GM21786 (cell line): Measurements from ENCODE around the gene CYP26B1.

ENCODE experiments used
- ATAC-seq: cut with Tn5 transposase; IDR thresholded peaks from one replicate; pipeline ENCODE4 v1.9.1; 2021; ENCODE audit not compliant: unreplicated experiment

Gene CYP26B1, protein sequence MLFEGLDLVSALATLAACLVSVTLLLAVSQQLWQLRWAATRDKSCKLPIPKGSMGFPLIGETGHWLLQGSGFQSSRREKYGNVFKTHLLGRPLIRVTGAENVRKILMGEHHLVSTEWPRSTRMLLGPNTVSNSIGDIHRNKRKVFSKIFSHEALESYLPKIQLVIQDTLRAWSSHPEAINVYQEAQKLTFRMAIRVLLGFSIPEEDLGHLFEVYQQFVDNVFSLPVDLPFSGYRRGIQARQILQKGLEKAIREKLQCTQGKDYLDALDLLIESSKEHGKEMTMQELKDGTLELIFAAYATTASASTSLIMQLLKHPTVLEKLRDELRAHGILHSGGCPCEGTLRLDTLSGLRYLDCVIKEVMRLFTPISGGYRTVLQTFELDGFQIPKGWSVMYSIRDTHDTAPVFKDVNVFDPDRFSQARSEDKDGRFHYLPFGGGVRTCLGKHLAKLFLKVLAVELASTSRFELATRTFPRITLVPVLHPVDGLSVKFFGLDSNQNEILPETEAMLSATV

GRCh38 chr2:72147303-72147971, at the start of gene CYP26B1:
CYP26B1 (minus strand) TSS chr2:72147862; CDS start chr2:72147834, 28 bp downstream.
- ATAC-seq, result no peak

GRCh38 chr2:72193723-72194122, 46.1 kb upstream of the CYP26B1 start:
- ATAC-seq, result no peak

DNA sequence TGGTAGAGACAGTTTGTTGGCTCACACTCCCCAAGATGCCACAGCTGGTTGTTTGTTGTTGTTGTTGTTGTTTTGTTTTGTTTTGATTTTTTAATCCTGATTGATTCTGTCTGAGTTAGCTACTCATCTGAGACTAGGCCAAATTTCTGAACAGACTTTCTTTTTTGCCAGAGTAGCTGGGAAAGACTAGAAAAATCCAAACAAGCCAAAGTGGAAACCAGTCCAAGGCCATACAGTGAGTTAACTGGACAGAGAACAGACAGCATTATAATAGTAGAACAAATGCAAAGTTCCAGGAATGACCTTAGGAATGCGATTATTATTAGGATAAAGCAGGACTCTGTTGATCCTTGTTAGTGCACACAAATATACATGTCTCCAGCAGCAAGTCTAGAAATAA, 43.8 kb upstream of the CYP26B1 start:
- ATAC-seq, result no peak

GRCh38 chr2:72185206-72185605, 37.5 kb upstream of the CYP26B1 start:
- ATAC-seq, result no peak

GRCh38 chr2:72183466-72183865, 35.8 kb upstream of the CYP26B1 start:
- no peak for ATAC-seq

GRCh38 chr2:72183016-72183415, 35.4 kb upstream of the CYP26B1 start:
- no peak for ATAC-seq

DNA sequence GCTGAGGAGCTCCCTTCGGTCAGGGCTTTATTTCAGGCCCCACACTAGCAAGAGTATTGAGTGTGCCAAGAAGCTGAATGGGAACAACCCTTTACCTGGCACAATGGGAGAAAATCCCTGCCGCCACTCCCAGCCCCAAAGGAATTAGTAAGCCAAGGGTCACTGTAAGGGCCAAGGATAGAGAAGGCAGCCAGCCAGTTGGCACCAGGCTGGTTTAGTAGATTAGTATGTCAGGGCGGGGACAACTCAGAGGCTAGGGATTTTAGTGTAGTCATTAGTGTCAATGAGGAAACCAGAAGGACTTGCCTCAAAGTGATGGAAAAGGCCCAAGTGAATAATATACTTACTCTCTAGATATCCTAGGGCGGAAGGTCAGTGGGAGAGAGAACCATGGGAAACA, 34.9 kb upstream of the CYP26B1 start:
- ATAC-seq, result no peak

GRCh38 chr2:72181616-72182015, 34.0 kb upstream of the CYP26B1 start:
- no peak for ATAC-seq

DNA sequence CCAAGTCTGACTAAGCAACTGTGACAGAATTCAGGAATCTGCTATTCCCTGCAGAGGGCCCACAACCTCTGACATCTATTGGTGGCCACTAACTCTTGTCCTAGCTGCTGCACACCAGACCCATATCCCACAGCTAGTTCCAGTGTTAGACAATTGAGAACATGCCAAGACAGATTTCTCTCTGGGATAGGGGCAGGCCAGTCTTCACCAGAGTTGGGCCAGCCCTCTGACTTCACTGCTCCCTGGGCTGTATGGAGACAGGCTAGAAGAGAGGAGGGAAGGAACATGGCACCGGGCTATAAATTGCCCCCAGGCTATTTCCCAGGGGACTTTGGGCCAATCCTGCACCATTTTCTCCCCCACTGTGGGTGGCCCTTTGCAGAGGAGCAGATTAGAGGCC, 32.7 kb upstream of the CYP26B1 start:
- no peak for ATAC-seq

DNA sequence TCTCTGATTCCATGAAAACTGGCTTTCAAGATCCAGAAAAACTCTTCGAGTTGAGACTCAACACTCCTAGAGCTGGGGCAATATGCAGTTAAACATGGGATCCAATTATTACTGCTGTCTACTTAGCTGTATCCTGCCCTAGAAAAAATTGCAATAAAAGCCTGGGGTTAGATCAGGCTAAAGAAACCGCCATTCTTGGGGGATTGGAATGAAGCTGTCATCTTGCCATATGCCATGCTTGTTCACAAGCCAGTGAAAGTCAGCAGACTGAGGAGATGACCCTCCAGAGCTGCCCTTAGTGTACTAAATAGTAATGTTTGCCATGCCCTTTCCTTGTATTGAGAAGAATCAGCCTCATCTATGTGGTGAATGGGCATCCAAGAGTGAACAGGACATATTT, 30.9 kb upstream of the CYP26B1 start:
- ATAC-seq, result no peak

GRCh38 chr2:72176281-72176680, 28.6 kb upstream of the CYP26B1 start:
- no peak for ATAC-seq

DNA sequence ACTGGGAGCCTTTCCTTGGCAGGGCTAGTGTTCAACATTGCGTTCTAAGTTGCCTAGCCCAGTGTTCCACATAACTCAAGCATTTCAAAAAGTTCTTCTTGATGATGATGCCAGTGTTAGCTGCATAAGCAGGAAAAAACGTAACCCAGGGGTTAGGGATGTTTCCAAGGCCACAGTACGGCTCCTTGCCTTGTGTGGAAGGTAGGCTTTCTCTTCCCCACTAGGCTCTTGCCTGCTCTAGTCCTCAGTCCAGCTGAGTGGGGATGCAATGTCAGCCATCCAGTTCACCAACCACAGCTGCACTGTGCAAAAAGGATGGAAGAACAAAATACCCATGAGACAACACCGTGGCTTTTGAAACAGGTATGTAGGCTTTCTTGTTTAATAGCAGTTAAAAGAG, 28.0 kb upstream of the CYP26B1 start:
- ATAC-seq, result no peak

DNA sequence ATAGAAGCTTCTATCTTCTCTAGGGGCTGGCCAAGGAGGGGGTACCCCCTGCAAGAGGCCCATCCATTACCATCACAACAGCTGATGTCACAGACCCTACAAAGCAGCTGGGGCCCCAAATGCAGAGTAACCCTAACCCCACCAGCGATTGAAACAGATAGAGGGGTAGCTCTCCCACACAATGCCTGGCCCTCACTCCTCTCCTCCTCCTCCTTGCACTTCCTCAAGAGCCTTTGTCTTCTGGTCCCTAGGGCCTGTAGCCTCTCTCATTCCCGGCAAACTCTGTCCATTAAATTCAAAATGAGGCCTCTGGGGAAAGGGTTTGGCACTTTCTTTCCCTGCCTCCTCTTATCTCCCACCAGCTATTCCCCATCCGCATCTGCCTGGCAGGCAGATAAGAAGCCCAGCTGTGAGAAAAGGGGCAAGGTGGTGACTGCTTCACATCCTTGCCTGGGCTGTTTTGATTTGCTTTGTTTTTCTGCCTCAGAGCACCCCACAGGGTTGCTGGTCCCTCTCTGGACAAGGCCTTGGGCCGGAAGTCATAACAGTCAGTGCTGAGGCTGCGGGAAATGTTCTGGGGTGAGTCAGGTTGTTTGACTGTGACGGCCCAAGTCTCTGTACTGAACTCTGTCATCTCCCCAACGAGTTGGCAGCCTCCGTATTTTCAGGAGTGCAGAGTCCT, 26.1 kb upstream of the CYP26B1 start:
- ATAC-seq, result no peak

GRCh38 chr2:72172478-72172877, 24.8 kb upstream of the CYP26B1 start:
- no peak for ATAC-seq

GRCh38 chr2:72166279-72166678, 18.6 kb upstream of the CYP26B1 start:
- no peak for ATAC-seq

- no peak for ATAC-seq
Measured at GRCh38 chr2:72165792-72166191, 18.1 kb upstream of the CYP26B1 start.

- ATAC-seq, result no peak
Measured at GRCh38 chr2:72162574-72162973, 14.9 kb upstream of the CYP26B1 start.

- ATAC-seq, result no peak
Measured at GRCh38 chr2:72159211-72159993, 11.7 kb upstream of the CYP26B1 start.

GRCh38 chr2:72157871-72158771, 10.5 kb upstream of the CYP26B1 start:
- ATAC-seq, result no peak

- no peak for ATAC-seq
Measured at GRCh38 chr2:72156872-72157271, 9.2 kb upstream of the CYP26B1 start.
